Tibial nerve (tissue), 4 donors: ENCODE data around the gene COL4A2.

Source experiments
- CTCF ChIP-seq, 5 experiments: fragments of 200-600 bp in 3 of 5; fragments of 450-650 bp in 2 of 5; sonication (generic) in 3 of 5; IDR thresholded peaks; one replicate each; pipeline ENCODE4 v1.5.1; 2016 to 2019; ENCODE audit warnings: antibody characterized with exemption in 5 of 5, mild to moderate bottlenecking in 3 of 5, moderate library complexity in 2 of 5
- EP300 ChIP-seq, 2 donors: sonication (generic); formaldehyde crosslinking; IDR thresholded peaks; one replicate each; pipeline ENCODE4 v1.6.1; 2017; ENCODE audit warnings: antibody characterized with exemption in 2 of 2, mild to moderate bottlenecking in 1 of 2
- POLR2A ChIP-seq, 2 donors: fragments of 450-650 bp; IDR thresholded peaks; one replicate each; pipeline ENCODE4 v1.6.1; 2017; ENCODE audit warnings: antibody characterized with exemption in 2 of 2, mild to moderate bottlenecking in 2 of 2, moderate library complexity in 2 of 2

- TF ChIP-seq EP300 (IDR thresholded peaks at IDR 0.05) (peak in 1 of 2 donors; percentile 77), POLR2A (IDR thresholded peaks at IDR 0.05) (no peak), CTCF (IDR thresholded peaks at IDR 0.05) (no peak)
Measured at GRCh38 chr13:110280985-110281688, 25.9 kb upstream of the COL4A2 start.
